ENCODE data around the gene ME2. TPM values are rescaled to one million over a fixed set of nuclear protein-coding genes. Genes with fewer than 3 reads are reported as not detected.

The ME2 gene
- total RNA-seq, 4 donors from 2014 or later, result 31.9 to 51.5 (median 46.4) TPM

- no peak for DNase-seq
- Histone ChIP-seq H3K4me3 (replicated peaks in 1 of 3) (no peak overlapping the region), H3K36me3 (no peaks in the 10 kb centered on the region), H3K27me3 (no peaks in the 10 kb centered on the region), H3K27ac (peak overlapping the region in 2 of 3 donors; percentile 20 to 24), H3K9me3 (no peaks in the 10 kb centered on the region), H3K4me1 (peaks cover 0 to 3% of the 10 kb centered on the region in 2 donors)
- 53 to 55% methylated on average over 4 of the region's 4 CpGs for WGBS, 2 donors
- intact Hi-C loops (cut with DNase I), result no loop called here
- TF ChIP-seq, protein P1, sequence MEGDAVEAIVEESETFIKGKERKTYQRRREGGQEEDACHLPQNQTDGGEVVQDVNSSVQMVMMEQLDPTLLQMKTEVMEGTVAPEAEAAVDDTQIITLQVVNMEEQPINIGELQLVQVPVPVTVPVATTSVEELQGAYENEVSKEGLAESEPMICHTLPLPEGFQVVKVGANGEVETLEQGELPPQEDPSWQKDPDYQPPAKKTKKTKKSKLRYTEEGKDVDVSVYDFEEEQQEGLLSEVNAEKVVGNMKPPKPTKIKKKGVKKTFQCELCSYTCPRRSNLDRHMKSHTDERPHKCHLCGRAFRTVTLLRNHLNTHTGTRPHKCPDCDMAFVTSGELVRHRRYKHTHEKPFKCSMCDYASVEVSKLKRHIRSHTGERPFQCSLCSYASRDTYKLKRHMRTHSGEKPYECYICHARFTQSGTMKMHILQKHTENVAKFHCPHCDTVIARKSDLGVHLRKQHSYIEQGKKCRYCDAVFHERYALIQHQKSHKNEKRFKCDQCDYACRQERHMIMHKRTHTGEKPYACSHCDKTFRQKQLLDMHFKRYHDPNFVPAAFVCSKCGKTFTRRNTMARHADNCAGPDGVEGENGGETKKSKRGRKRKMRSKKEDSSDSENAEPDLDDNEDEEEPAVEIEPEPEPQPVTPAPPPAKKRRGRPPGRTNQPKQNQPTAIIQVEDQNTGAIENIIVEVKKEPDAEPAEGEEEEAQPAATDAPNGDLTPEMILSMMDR (IDR thresholded peaks at IDR 0.05), result no peak
- no peak for TF ChIP-seq POLR2A (IDR thresholded peaks at IDR 0.05)
Measured at GRCh38 chr18:50895350-50896045, 16.6 kb downstream of the ME2 start.

GRCh38 chr18:50896093-50896492 lies 17.2 kb downstream of the ME2 start:
- intact Hi-C loops (cut with DNase I), result no loop called here
- 91 to 95% methylated on average over 1 of the region's 1 CpG for WGBS, 2 donors
- Histone ChIP-seq H3K4me1 (peaks cover 0 to 3% of the 10 kb centered on the region in 2 donors), H3K27ac (peak overlapping the region in 1 of 3 donors; percentile 20), H3K27me3 (no peaks in the 10 kb centered on the region), H3K9me3 (no peaks in the 10 kb centered on the region), H3K36me3 (no peaks in the 10 kb centered on the region), H3K4me3 (replicated peaks in 1 of 3) (no peak overlapping the region)
- DNase-seq, result no peak
- TF ChIP-seq, protein P1 (IDR thresholded peaks at IDR 0.05), result no peak
- TF ChIP-seq POLR2A (IDR thresholded peaks at IDR 0.05), result no peak

GRCh38 chr18:50898919-50899318 lies 20.0 kb downstream of the ME2 start:
- H3K9me3 ChIP-seq, result no peaks in the 10 kb centered on the region
- no peak for DNase-seq
- no peak overlapping the region for H3K4me3 ChIP-seq (replicated peaks in 1 of 3)
- H3K27ac ChIP-seq, result no peak overlapping the region
- intact Hi-C loops (cut with DNase I), result no loop called here
- 95 to 98% methylated on average over 2 of the region's 2 CpGs for WGBS, 2 donors
- peaks cover 0 to 3% of the 10 kb centered on the region in 2 donors for H3K4me1 ChIP-seq
- TF ChIP-seq POLR2A (IDR thresholded peaks at IDR 0.05), result no peak
- TF ChIP-seq, protein P1 (IDR thresholded peaks at IDR 0.05), result no peak
- no peaks in the 10 kb centered on the region for H3K27me3 ChIP-seq
- no peaks in the 10 kb centered on the region for H3K36me3 ChIP-seq

GRCh38 chr18:50902797-50903196 lies 23.9 kb downstream of the ME2 start:
- H3K27me3 ChIP-seq, result no peaks in the 10 kb centered on the region
- no peak for TF ChIP-seq POLR2A (IDR thresholded peaks at IDR 0.05)
- TF ChIP-seq, protein P1 (IDR thresholded peaks at IDR 0.05), result no peak
- no peaks in the 10 kb centered on the region for H3K36me3 ChIP-seq
- H3K4me1 ChIP-seq, result no peaks in the 10 kb centered on the region
- no peaks in the 10 kb centered on the region for H3K9me3 ChIP-seq
- H3K4me3 ChIP-seq (replicated peaks in 1 of 3), result no peak overlapping the region
- intact Hi-C loops (cut with DNase I), result no loop called here
- no peak for DNase-seq
- H3K27ac ChIP-seq, result no peak overlapping the region
- 41 to 49% methylated on average over 1 of the region's 1 CpG for WGBS, 2 donors

- DNase-seq, result no peak
- Histone ChIP-seq H3K27me3 (no peaks in the 10 kb centered on the region), H3K9me3 (no peaks in the 10 kb centered on the region), H3K27ac (no peak overlapping the region), H3K4me3 (replicated peaks in 1 of 3) (no peak overlapping the region), H3K36me3 (peaks cover 0 to 3% of the 10 kb centered on the region in 2 donors), H3K4me1 (no peaks in the 10 kb centered on the region)
- intact Hi-C loops (cut with DNase I), result no loop called here
- WGBS, 2 donors, result 94 to 98% methylated on average over 2 of the region's 2 CpGs
- no peak for TF ChIP-seq POLR2A (IDR thresholded peaks at IDR 0.05)
- TF ChIP-seq, protein P1 (IDR thresholded peaks at IDR 0.05), result no peak
Measured at GRCh38 chr18:50906843-50907242, 27.9 kb downstream of the ME2 start.
